Left ventricle myocardium inferior (tissue), 1 donor: ENCODE results near the gene ZNF143. TPM values are rescaled to one million over a fixed set of nuclear protein-coding genes. Genes with fewer than 3 reads are reported as not detected.

Experiments
- DNase-seq: peaks from one replicate; pipeline ENCODE4 v3.0.0-alpha.2; 2020
- H3K27ac ChIP-seq: fragments of 200-600 bp; replicated peaks from 2 replicates; pipeline ENCODE4 v1.8.0; 2021
- H3K27me3 ChIP-seq: fragments of 200-600 bp; 2 replicates; pipeline ENCODE4 v1.8.0; 2021; ENCODE audit warnings: low read depth
- H3K36me3 ChIP-seq: fragments of 200-600 bp; 2 replicates; pipeline ENCODE4 v1.8.0; 2021
- H3K4me1 ChIP-seq: fragments of 200-600 bp; 2 replicates; pipeline ENCODE4 v1.8.0; 2021
- H3K4me3 ChIP-seq: fragments of 200-600 bp; 2 replicates; pipeline ENCODE4 v1.8.0; 2021; ENCODE audit warnings: mild to moderate bottlenecking, moderate library complexity
- H3K9me3 ChIP-seq: fragments of 200-600 bp; replicated peaks from 2 replicates; pipeline ENCODE4 v1.8.0; 2021
- intact Hi-C: fragments of 100-400 bp; cut with micrococcal nuclease; formaldehyde crosslinking; loops from one replicate; pipeline ENCODE4 v1.11.0; 2022
- total RNA-seq: library from RNA; stranded (reverse); fragmentation: NEBNext Ultra II Directional; extraction: Animal tissue kit (Norgen Biotek cat#: 25700); gene quantifications from one replicate; pipeline ENCODE4 v1.2.1, GENCODE V29; 2021
- TF ChIP-seq, protein P1 (sequence below): fragments of 200-600 bp; IDR thresholded peaks from 2 replicates; pipeline ENCODE4 v1.8.0; 2021; ENCODE audit warnings: antibody characterized with exemption, mild to moderate bottlenecking, borderline replicate concordance
- donor health status: DM: no; HTN: yes; CAD: no; lungs with severe emphysema.

The ZNF143 gene
- total RNA-seq, 1 donor from 2014 or later = 21.7 TPM

GRCh38 chr11:9490376-9490775 is 29.6 kb downstream of the ZNF143 start:
- intact Hi-C loops = no loop called here
- TF ChIP-seq, protein P1, sequence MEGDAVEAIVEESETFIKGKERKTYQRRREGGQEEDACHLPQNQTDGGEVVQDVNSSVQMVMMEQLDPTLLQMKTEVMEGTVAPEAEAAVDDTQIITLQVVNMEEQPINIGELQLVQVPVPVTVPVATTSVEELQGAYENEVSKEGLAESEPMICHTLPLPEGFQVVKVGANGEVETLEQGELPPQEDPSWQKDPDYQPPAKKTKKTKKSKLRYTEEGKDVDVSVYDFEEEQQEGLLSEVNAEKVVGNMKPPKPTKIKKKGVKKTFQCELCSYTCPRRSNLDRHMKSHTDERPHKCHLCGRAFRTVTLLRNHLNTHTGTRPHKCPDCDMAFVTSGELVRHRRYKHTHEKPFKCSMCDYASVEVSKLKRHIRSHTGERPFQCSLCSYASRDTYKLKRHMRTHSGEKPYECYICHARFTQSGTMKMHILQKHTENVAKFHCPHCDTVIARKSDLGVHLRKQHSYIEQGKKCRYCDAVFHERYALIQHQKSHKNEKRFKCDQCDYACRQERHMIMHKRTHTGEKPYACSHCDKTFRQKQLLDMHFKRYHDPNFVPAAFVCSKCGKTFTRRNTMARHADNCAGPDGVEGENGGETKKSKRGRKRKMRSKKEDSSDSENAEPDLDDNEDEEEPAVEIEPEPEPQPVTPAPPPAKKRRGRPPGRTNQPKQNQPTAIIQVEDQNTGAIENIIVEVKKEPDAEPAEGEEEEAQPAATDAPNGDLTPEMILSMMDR = no peak
- Histone ChIP-seq H3K4me3 (no peak overlapping the region), H3K27me3 (no peaks in the 10 kb centered on the region), H3K4me1 (no peaks in the 10 kb centered on the region), H3K9me3 (no peaks in the 10 kb centered on the region), H3K27ac (no peak overlapping the region), H3K36me3 (peaks cover 90% of the 10 kb centered on the region)
- DNase-seq = no peak

DNA sequence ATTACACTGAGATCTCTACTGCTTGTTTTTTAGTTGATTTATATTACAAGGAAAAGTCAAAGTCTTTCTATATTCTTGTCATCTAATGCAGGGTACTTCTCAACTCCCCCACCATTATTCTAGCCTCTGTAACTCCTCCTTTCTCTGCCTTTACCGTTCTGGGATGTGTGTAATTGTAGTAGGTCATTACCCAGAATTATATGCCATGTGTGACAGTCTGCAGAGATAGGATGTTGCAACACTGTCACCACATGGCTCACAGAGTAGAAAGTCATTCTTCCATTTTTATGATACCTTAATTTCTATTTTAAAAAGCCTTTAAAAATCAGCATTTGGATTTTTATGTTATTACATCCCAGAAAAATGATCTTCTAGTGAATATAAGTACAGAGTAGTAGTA is 32.7 kb downstream of the ZNF143 start:
- Histone ChIP-seq H3K9me3 (no peaks in the 10 kb centered on the region), H3K4me1 (no peaks in the 10 kb centered on the region), H3K27ac (no peak overlapping the region), H3K4me3 (no peak overlapping the region), H3K36me3 (peaks cover 96% of the 10 kb centered on the region), H3K27me3 (no peaks in the 10 kb centered on the region)
- no peak for DNase-seq
- TF ChIP-seq, protein P1 = no peak
- intact Hi-C loops = no loop called here

DNA sequence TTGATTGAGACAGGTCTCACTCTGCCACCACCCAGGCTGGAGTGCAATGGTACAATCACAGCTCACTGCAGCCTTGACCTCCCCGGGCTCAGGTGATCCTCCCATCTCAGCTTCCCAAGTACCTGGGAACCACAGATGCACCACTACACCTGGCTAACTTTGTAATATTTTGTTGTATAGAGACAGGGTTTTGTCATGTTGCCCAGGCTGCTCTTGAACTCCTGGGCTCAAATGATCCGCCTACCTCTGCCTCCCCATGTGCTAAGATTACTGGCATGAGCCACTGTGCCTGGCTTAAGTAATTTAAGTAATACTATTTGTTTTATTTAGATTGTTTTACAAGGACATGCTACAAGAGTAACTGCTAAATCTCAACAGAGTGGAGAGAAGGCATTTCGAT is 33.5 kb downstream of the ZNF143 start:
- TF ChIP-seq, protein P1 = no peak
- Histone ChIP-seq H3K27me3 (no peaks in the 10 kb centered on the region), H3K9me3 (no peaks in the 10 kb centered on the region), H3K4me1 (no peaks in the 10 kb centered on the region), H3K4me3 (no peak overlapping the region), H3K36me3 (peaks cover 100% of the 10 kb centered on the region), H3K27ac (no peak overlapping the region)
- intact Hi-C loops = no loop called here
- DNase-seq = no peak

DNA sequence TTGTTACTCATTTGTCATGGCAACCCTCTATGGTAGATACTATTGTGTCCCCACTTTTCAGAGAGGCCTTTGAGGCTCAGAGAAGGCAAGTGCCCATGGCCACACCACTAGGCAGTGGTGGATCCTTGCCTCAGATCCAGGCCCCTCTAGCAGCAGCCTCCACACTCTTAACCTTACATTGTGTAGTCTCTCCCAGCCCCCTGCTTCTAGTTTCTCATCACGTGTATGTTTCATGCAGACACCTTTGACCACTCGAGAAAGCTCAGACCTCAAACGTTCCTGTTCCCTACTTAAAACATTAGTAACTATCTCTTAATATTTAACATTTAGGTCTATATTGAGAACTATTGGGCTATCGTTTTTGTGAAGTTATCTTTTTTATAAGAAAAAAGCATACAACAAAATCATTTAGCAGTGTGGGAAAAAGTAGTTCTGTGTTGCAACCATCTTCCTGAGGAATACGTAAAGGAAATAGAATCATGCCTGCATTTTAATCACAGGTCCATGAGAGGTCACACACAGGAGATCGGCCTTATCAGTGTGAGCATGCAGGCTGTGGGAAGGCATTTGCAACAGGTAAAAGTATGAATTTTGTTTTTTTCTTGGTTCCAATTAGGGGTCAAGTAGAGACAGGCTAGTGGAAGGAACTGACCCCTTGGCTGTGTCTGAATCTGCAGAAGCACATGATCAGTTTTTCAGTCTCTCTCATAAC is 35.1 kb downstream of the ZNF143 start:
- no peaks in the 10 kb centered on the region for H3K9me3 ChIP-seq
- H3K27me3 ChIP-seq = no peaks in the 10 kb centered on the region
- no peak for DNase-seq
- no peaks in the 10 kb centered on the region for H3K4me1 ChIP-seq
- TF ChIP-seq, protein P1 = no peak
- peaks cover 100% of the 10 kb centered on the region for H3K36me3 ChIP-seq
- no peak overlapping the region for H3K4me3 ChIP-seq
- intact Hi-C loops = no loop called here
- H3K27ac ChIP-seq = no peak overlapping the region

DNA sequence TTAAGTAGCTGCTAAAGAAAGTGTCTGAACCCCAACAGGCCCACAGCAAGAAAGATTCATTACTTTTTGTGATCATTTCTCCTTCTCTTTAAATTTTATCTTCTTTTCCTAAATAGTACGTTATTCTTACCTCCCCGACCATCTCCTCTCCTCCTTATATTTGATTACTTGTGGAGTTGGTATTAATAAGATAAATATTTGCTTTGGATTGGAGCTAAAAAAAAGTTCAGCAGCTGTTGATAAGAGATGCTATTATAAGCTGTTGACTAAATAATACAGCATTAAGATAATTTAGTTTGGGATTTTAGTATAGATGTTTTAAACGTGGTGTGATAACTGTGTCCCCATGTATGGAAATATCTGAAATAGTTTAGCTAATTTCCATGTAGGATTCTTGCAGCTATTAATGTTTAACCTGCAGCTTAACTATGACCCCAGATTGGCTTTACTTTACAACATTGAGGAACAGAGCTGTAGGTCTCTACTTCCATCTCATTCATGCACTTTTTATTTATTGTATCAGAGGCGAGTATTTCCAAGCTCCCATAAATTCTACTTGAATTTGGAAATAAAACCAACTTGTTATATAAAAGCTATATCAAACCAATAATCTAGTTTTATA is 37.8 kb downstream of the ZNF143 start:
- no peaks in the 10 kb centered on the region for H3K9me3 ChIP-seq
- no peaks in the 10 kb centered on the region for H3K27me3 ChIP-seq
- H3K4me3 ChIP-seq = no peak overlapping the region
- TF ChIP-seq, protein P1 = no peak
- no peak for DNase-seq
- H3K27ac ChIP-seq = no peak overlapping the region
- intact Hi-C loops = no loop called here
- peaks cover 96% of the 10 kb centered on the region for H3K36me3 ChIP-seq
- H3K4me1 ChIP-seq = no peaks in the 10 kb centered on the region
